GM23338 (cell line): ENCODE data around the gene OMP. TPM values are rescaled to one million over a fixed set of nuclear protein-coding genes. Genes with fewer than 3 reads are reported as not detected.

Experiments
- ATAC-seq: fragments of 200-7000 bp; cut with Tn5 transposase; 3 replicates; pipeline ENCODE4 v1.9.1; 2020
- DNase-seq: peaks from one replicate; pipeline ENCODE4 v3.0.0-alpha.2; 2015; ENCODE audit warnings: low spot score
- H2AFZ ChIP-seq: fragments of 200-600 bp; sonication (generic); 2 replicates; pipeline ENCODE4 v1.8.0; 2016; ENCODE audit warnings: antibody characterized with exemption, mild to moderate bottlenecking, moderate library complexity
- H3F3A ChIP-seq: fragments of 200-600 bp; sonication (generic); replicated peaks from 2 replicates; pipeline ENCODE4 v1.8.0; 2017; ENCODE audit warnings: antibody characterized with exemption, mixed run types, low read depth
- H3K27ac ChIP-seq: fragments of 200-600 bp; sonication (generic); 2 replicates; pipeline ENCODE4 v1.6.1; 2016; ENCODE audit warnings: low read depth
- H3K27me3 ChIP-seq: fragments of 200-600 bp; sonication (generic); 2 replicates; pipeline ENCODE4 v1.8.0; 2016; ENCODE audit warnings: mild to moderate bottlenecking, mixed run types, moderate library complexity; ENCODE audit not compliant: insufficient read depth
- H3K36me3 ChIP-seq: fragments of 200-600 bp; sonication (generic); 2 replicates; pipeline ENCODE4 v1.8.0; 2016; ENCODE audit warnings: mild to moderate bottlenecking; ENCODE audit not compliant: insufficient read depth
- H3K4me1 ChIP-seq: fragments of 200-600 bp; sonication (generic); 2 replicates; pipeline ENCODE4 v1.8.0; 2016; ENCODE audit warnings: mild to moderate bottlenecking, moderate library complexity; ENCODE audit not compliant: insufficient read depth
- H3K4me2 ChIP-seq: fragments of 200-600 bp; sonication (generic); 2 replicates; pipeline ENCODE4 v1.7.1; 2017; ENCODE audit warnings: mixed run types
- H3K4me3 ChIP-seq: fragments of 200-600 bp; sonication (generic); 2 replicates; pipeline ENCODE4 v1.6.1; 2016; ENCODE audit warnings: mixed run types
- H3K79me2 ChIP-seq: fragments of 200-600 bp; sonication (generic); replicated peaks from 2 replicates; pipeline ENCODE4 v1.8.0; 2017; ENCODE audit warnings: mild to moderate bottlenecking; ENCODE audit not compliant: insufficient read depth
- H3K9me2 ChIP-seq: fragments of 200-600 bp; sonication (generic); 2 replicates; pipeline ENCODE4 v1.8.0; 2017; ENCODE audit not compliant: insufficient read depth
- H4K20me1 ChIP-seq: fragments of 200-600 bp; sonication (generic); replicated peaks from 2 replicates; pipeline ENCODE4 v1.8.0; 2017; ENCODE audit warnings: mild to moderate bottlenecking; ENCODE audit not compliant: insufficient read depth
- H3K27ac Mint-ChIP-seq: 2 replicates; pipeline ENCODE4 v1.8.0; 2020; ENCODE audit warnings: inconsistent platforms, mild to moderate bottlenecking, moderate library complexity, mixed read lengths
- H3K27me3 Mint-ChIP-seq: 3 replicates; pipeline ENCODE4 v1.8.0; 2022; ENCODE audit warnings: low read depth, mild to moderate bottlenecking, moderate library complexity, mixed read lengths, inconsistent platforms; ENCODE audit not compliant: insufficient read depth, poor library complexity
- H3K36me3 Mint-ChIP-seq: 3 replicates; pipeline ENCODE4 v1.8.0; 2021; ENCODE audit warnings: low read depth, mild to moderate bottlenecking, inconsistent platforms, moderate library complexity, mixed read lengths
- H3K4me1 Mint-ChIP-seq: 3 replicates; pipeline ENCODE4 v1.8.0; 2020; ENCODE audit warnings: mild to moderate bottlenecking, inconsistent platforms, mixed read lengths
- H3K4me3 Mint-ChIP-seq: 3 replicates; pipeline ENCODE4 v1.8.0; 2021; ENCODE audit warnings: moderate library complexity, mild to moderate bottlenecking, inconsistent platforms, mixed read lengths
- H3K9me3 Mint-ChIP-seq: 3 replicates; pipeline ENCODE4 v1.8.0; 2020; ENCODE audit warnings: moderate library complexity, mild to moderate bottlenecking, inconsistent platforms, mixed read lengths
- CREB1 ChIP-seq: fragments of 250-450 bp; sonication (Bioruptor Pico); IDR thresholded peaks from 2 replicates; pipeline ENCODE4 v1.5.0; 2020; ENCODE audit warnings: low read depth, mild to moderate bottlenecking, moderate library complexity
- CTCF ChIP-seq, 2 experiments: fragments of 200-600 bp in 1 of 2; sonication (generic) in 1 of 2; conservative IDR thresholded peaks; 2 replicates each; pipeline versions ENCODE4 v1.5.1 to v1.6.1; 2016 to 2017; ENCODE audit warnings: antibody characterized with exemption in 2 of 2, low read depth in 2 of 2, mild to moderate bottlenecking in 2 of 2, moderate library complexity in 1 of 2
- EZH2 ChIP-seq: fragments of 200-600 bp; sonication (generic); IDR thresholded peaks from one replicate; pipeline ENCODE4 v1.8.0; 2017; ENCODE audit warnings: antibody characterized with exemption, mild to moderate bottlenecking, low read depth; ENCODE audit not compliant: unreplicated experiment
- JUNB ChIP-seq: IDR thresholded peaks from one replicate; pipeline ENCODE4 v1.6.1; 2016; ENCODE audit warnings: antibody characterized with exemption; ENCODE audit not compliant: unreplicated experiment
- NANOG ChIP-seq: IDR thresholded peaks from 2 replicates; pipeline ENCODE4 v1.6.1; 2016; ENCODE audit warnings: antibody characterized with exemption, borderline replicate concordance
- REST ChIP-seq: IDR thresholded peaks from one replicate; pipeline ENCODE4 v1.6.1; 2018; ENCODE audit warnings: antibody characterized with exemption; ENCODE audit not compliant: unreplicated experiment
- ZNF462 ChIP-seq: fragments of 250-450 bp; sonication (Bioruptor Pico); IDR thresholded peaks from 2 replicates; pipeline ENCODE4 v1.5.0; 2020; ENCODE audit warnings: mild to moderate bottlenecking, moderate library complexity
- polyA plus RNA-seq: library from polyadenylated mRNA; unstranded; fragments of >200 nt; fragmentation: Nextera tagmentation; extraction: Ambion mirVana; gene quantifications from 2 replicates; pipeline ENCODE4 v1.2.1, GENCODE V29; 2016
- total RNA-seq: library from RNA; depleted of rRNA; stranded (reverse); fragments of >200 nt; shearing (Covaris generic); gene quantifications from 2 replicates; pipeline ENCODE4 v1.2.3, GENCODE V29; 2014

The OMP gene
- total and polyA plus RNA-seq, 2 experiments from 2014 or later: 1.0 TPM; not detected in 1

GRCh38 chr11:77074205-77074604 lies 28.4 kb upstream of the OMP start (continued):
- TF ChIP-seq ZNF462: no peak
- TF ChIP-seq CTCF (conservative IDR thresholded peaks at IDR 0.05; ENCODE audit: low read depth in 2 of 2): no peak
- no peak for TF ChIP-seq EZH2

- no peaks in the 10 kb centered on the region for H3K9me2 ChIP-seq
- Mint-ChIP-seq H3K4me1 (peaks cover 5% of the 10 kb centered on the region), H3K27ac (no peak overlapping the region), H3K4me3 (no peak overlapping the region), H3K36me3 (no peaks in the 10 kb centered on the region; the same call in 2 of the 3 replicates), H3K9me3 (no peaks in the 10 kb centered on the region; the same call in 2 of the 3 replicates), H3K27me3 (peaks cover 15% of the 10 kb centered on the region)
- no peak overlapping the region for H3K4me2 ChIP-seq
- H3K79me2 ChIP-seq: peaks cover 12% of the 10 kb centered on the region; the same call in 1 of the 2 replicates
- ATAC-seq (no peak), DNase-seq (no peak)
- H3K4me1 ChIP-seq: no peaks in the 10 kb centered on the region
- H2AFZ ChIP-seq: no peak overlapping the region
- H3K36me3 ChIP-seq: peaks cover 5% of the 10 kb centered on the region; the same call in 1 of the 2 replicates
- no peak overlapping the region for H3K27ac ChIP-seq
- H3F3A ChIP-seq: no peaks in the 10 kb centered on the region
- H4K20me1 ChIP-seq: no peaks in the 10 kb centered on the region
- H3K4me3 ChIP-seq: no peak overlapping the region
- no peaks in the 10 kb centered on the region for H3K27me3 ChIP-seq
- TF ChIP-seq JUNB (no peak), NANOG (no peak), CREB1 (CRISPR knock-in tag) (no peak), REST (no peak)
Observed at GRCh38 chr11:77074626-77075221, 27.9 kb upstream of the OMP start.
